NCI-H2107 (cell line): Measurements from ENCODE around the gene VAV2.

Experiments used
- DNase-seq: peaks from one replicate; lab custom pipeline; 2025; lab: John Stamatoyannopoulos, UW

Gene VAV2

GRCh38 chr9:133742849-133743444 lies 249.2 kb downstream of the VAV2 start:
- no peak for DNase-seq

- DNase-seq, result no peak
Measured at GRCh38 chr9:133742251-133742650, 249.9 kb downstream of the VAV2 start.

- DNase-seq, result no peak
Measured at GRCh38 chr9:133741716-133742115, 250.4 kb downstream of the VAV2 start.

GRCh38 chr9:133740911-133741310 lies 251.2 kb downstream of the VAV2 start:
- no peak for DNase-seq

- DNase-seq, result no peak
Measured at GRCh38 chr9:133739408-133740280, 252.5 kb downstream of the VAV2 start.

- no peak for DNase-seq
Measured at GRCh38 chr9:133738640-133739225, 253.4 kb downstream of the VAV2 start.

GRCh38 chr9:133737774-133738639 lies 254.1 kb downstream of the VAV2 start, which contains the start of gene SARDH:
Gene SARDH (minus strand): TSS chr9:133738352. CDS start chr9:133734173, 4,179 bp downstream.
- DNase-seq, result no peak

- no peak for DNase-seq
Measured at GRCh38 chr9:133737071-133737773, 254.9 kb downstream of the VAV2 start.

- DNase-seq, result no peak
Measured at GRCh38 chr9:133735931-133736330, 256.2 kb downstream of the VAV2 start.

GRCh38 chr9:133735415-133735775 lies 256.7 kb downstream of the VAV2 start:
- DNase-seq, result no peak

- no peak for DNase-seq
Measured at GRCh38 chr9:133734590-133735414, 257.3 kb downstream of the VAV2 start.

GRCh38 chr9:133733796-133734533 lies 258.2 kb downstream of the VAV2 start:
- DNase-seq, result no peak

- no peak for DNase-seq
Measured at GRCh38 chr9:133733421-133733795, 258.7 kb downstream of the VAV2 start.

- no peak for DNase-seq
Measured at GRCh38 chr9:133732639-133733408, 259.3 kb downstream of the VAV2 start.

GRCh38 chr9:133731876-133732638 lies 260.1 kb downstream of the VAV2 start:
- peak; percentile 72 for DNase-seq

GRCh38 chr9:133730994-133731715 lies 261.0 kb downstream of the VAV2 start:
- no peak for DNase-seq

GRCh38 chr9:133729617-133730281 lies 262.4 kb downstream of the VAV2 start:
- no peak for DNase-seq
